Smooth muscle cell (in vitro differentiated cells): ENCODE results near the gene PDE4D. TPM values are rescaled to one million over a fixed set of nuclear protein-coding genes. Genes with fewer than 3 reads are reported as not detected.

Source experiments
- DNase-seq: peaks from one replicate; lab custom pipeline; 2025; ENCODE audit not compliant: unreplicated experiment; lab: John Stamatoyannopoulos, UW
- H2AFZ ChIP-seq: fragments of 200-600 bp; sonication (generic); 2 replicates; pipeline ENCODE4 v1.6.0; 2016; ENCODE audit warnings: antibody characterized with exemption, low read depth, mild to moderate bottlenecking
- H3F3A ChIP-seq: fragments of 200-600 bp; sonication (generic); 2 replicates; pipeline ENCODE4 v1.6.0; 2017; ENCODE audit warnings: antibody characterized with exemption, low read depth
- H3K27ac ChIP-seq: fragments of 200-600 bp; sonication (generic); 2 replicates; pipeline ENCODE4 v1.5.1; 2016; ENCODE audit warnings: low read depth, mild to moderate bottlenecking
- H3K27me3 ChIP-seq: fragments of 200-600 bp; sonication (generic); 2 replicates; pipeline ENCODE4 v1.6.1; 2016; ENCODE audit warnings: low read depth, mild to moderate bottlenecking
- H3K36me3 ChIP-seq: fragments of 200-600 bp; sonication (generic); 2 replicates; pipeline ENCODE4 v1.5.1; 2016; ENCODE audit warnings: low read depth
- H3K4me1 ChIP-seq: fragments of 200-600 bp; sonication (generic); 2 replicates; pipeline ENCODE4 v1.5.1; 2016; ENCODE audit warnings: low read depth
- H3K4me2 ChIP-seq: fragments of 200-600 bp; sonication (generic); 2 replicates; pipeline ENCODE4 v1.6.0; 2016; ENCODE audit warnings: mild to moderate bottlenecking
- H3K4me3 ChIP-seq: fragments of 200-600 bp; sonication (generic); 2 replicates; pipeline ENCODE4 v1.5.1; 2016; ENCODE audit warnings: mild to moderate bottlenecking
- H3K79me2 ChIP-seq: fragments of 200-600 bp; sonication (generic); 2 replicates; pipeline ENCODE4 v1.6.0; 2016; ENCODE audit warnings: low read depth, mild to moderate bottlenecking
- H3K9ac ChIP-seq: fragments of 200-600 bp; sonication (generic); 2 replicates; pipeline ENCODE4 v1.6.0; 2016; ENCODE audit warnings: low read depth
- H3K9me3 ChIP-seq: fragments of 200-600 bp; sonication (generic); replicated peaks from 2 replicates; pipeline ENCODE4 v1.5.1; 2016; ENCODE audit warnings: low read depth
- H4K20me1 ChIP-seq: fragments of 200-600 bp; sonication (generic); 2 replicates; pipeline ENCODE4 v1.6.0; 2016; ENCODE audit warnings: low read depth
- WGBS: methylation state at CpG from one replicate; pipeline ENCODE4 v1.1.7; 2016; ENCODE audit warnings: low lambda C conversion rate; 5-methylcytosine and 5-hydroxymethylcytosine counted together
- polyA plus RNA-seq: library from polyadenylated mRNA; unstranded; fragments of >200 nt; fragmentation: Nextera tagmentation; extraction: Ambion mirVana; gene quantifications from 2 replicates; pipeline ENCODE4 v1.2.1, GENCODE V29; 2016
- total RNA-seq: library from RNA; depleted of rRNA; stranded (reverse); fragments of >200 nt; gene quantifications from 2 replicates; pipeline ENCODE4 v1.2.3, GENCODE V29; 2014
- TF ChIP-seq, protein P1 (sequence below): fragments of 200-600 bp; sonication (generic); IDR thresholded peaks from 2 replicates; pipeline ENCODE4 v1.5.1; 2017; ENCODE audit warnings: borderline replicate concordance, mild to moderate bottlenecking, antibody characterized with exemption; ENCODE audit not compliant: insufficient read depth, poor library complexity, severe bottlenecking

Gene PDE4D
- total and polyA plus RNA-seq, 2 experiments from 2014 or later: 16.4 to 61.0 TPM

- 93% methylated on average over 3 of the region's 3 CpGs for WGBS
- Histone ChIP-seq H3K4me1 (peaks cover 5% of the 10 kb centered on the region), H3K9ac (no peak overlapping the region), H3K79me2 (peaks cover 3% of the 10 kb centered on the region), H3K27ac (no peak overlapping the region), H3K4me3 (no peak overlapping the region), H3K4me2 (no peak overlapping the region), H3K27me3 (no peaks in the 10 kb centered on the region), H3K36me3 (no peaks in the 10 kb centered on the region), H4K20me1 (no peaks in the 10 kb centered on the region), H2AFZ (no peak overlapping the region), H3F3A (peaks cover 4% of the 10 kb centered on the region), H3K9me3 (no peaks in the 10 kb centered on the region)
- DNase-seq: no peak
- TF ChIP-seq, protein P1, sequence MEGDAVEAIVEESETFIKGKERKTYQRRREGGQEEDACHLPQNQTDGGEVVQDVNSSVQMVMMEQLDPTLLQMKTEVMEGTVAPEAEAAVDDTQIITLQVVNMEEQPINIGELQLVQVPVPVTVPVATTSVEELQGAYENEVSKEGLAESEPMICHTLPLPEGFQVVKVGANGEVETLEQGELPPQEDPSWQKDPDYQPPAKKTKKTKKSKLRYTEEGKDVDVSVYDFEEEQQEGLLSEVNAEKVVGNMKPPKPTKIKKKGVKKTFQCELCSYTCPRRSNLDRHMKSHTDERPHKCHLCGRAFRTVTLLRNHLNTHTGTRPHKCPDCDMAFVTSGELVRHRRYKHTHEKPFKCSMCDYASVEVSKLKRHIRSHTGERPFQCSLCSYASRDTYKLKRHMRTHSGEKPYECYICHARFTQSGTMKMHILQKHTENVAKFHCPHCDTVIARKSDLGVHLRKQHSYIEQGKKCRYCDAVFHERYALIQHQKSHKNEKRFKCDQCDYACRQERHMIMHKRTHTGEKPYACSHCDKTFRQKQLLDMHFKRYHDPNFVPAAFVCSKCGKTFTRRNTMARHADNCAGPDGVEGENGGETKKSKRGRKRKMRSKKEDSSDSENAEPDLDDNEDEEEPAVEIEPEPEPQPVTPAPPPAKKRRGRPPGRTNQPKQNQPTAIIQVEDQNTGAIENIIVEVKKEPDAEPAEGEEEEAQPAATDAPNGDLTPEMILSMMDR: no peak
Measured at GRCh38 chr5:59729357-59729756, 164.2 kb downstream of the PDE4D start.

DNA sequence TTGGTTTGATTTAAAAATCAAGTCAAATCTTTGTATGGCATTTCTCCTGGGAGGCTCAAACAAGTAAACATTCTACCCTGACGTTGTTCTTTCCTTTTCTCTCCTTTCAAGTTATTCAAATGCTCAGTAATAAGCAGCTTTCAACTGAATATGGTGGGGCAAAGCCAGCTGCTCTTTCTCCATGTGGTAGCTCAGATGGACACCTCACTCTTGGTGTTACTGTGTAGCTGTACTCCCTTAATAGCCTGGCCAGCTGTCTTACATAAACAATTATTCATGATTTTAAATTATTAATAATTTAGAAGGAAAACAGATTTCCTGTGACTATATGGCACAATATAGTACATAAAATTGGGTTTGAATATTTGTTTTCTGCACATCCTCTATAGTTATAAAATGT lies 165.2 kb downstream of the PDE4D start:
- Histone ChIP-seq H3K4me2 (no peak overlapping the region), H3K9ac (no peak overlapping the region), H3K36me3 (no peaks in the 10 kb centered on the region), H4K20me1 (no peaks in the 10 kb centered on the region), H3K4me1 (peaks cover 5% of the 10 kb centered on the region), H3K27ac (no peak overlapping the region), H2AFZ (no peak overlapping the region), H3F3A (peaks cover 4% of the 10 kb centered on the region), H3K4me3 (no peak overlapping the region), H3K79me2 (peaks cover 3% of the 10 kb centered on the region), H3K9me3 (no peaks in the 10 kb centered on the region), H3K27me3 (no peaks in the 10 kb centered on the region)
- DNase-seq: no peak
- TF ChIP-seq, protein P1: no peak
- WGBS: 88% methylated on average over 1 of the region's 1 CpG

DNA sequence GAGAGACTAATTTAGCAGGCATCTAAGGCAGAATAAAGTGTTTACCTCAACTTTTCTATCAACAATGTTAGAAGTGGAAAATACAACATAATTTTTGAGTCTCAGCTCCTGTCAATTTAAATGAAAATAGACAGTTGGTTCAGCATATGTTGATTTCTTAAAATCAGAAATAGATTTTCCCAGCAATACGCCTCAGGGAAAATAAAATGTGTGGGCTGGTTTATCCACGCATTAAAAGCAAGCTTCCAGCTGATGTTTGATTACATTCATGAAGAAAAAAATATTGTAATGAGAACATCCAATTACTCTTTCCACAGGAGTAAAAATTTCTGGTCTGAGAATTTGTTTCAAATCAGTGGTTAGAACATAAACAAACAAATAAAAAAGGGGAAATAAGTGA lies 166.3 kb downstream of the PDE4D start:
- WGBS: 98% methylated on average over 2 of the region's 2 CpGs
- Histone ChIP-seq H3K27ac (no peak overlapping the region), H3K9me3 (no peaks in the 10 kb centered on the region), H2AFZ (no peak overlapping the region), H3K4me3 (no peak overlapping the region), H3F3A (peaks cover 4% of the 10 kb centered on the region), H3K4me2 (no peak overlapping the region), H3K27me3 (no peaks in the 10 kb centered on the region), H3K36me3 (no peaks in the 10 kb centered on the region), H3K79me2 (no peaks in the 10 kb centered on the region), H3K4me1 (peaks cover 5% of the 10 kb centered on the region), H3K9ac (no peak overlapping the region), H4K20me1 (no peaks in the 10 kb centered on the region)
- DNase-seq: no peak
- TF ChIP-seq, protein P1: no peak

DNA sequence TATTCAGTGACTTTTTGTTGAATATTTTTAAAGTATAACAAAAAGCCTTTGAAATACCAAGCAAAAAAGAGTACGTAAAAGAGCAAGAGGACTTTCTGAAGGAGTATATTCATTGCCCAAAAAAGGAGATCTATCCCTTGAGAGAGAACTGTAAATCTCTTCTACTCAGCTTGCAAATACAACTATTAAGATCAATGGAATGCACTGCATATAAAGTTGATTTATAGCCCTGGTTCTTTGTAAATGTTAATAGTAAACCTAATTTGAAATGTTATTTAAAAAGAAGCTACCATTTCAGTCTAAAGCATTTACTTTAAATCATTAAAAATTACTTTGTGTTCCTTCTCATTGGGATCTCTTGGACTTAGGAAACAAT lies 168.1 kb downstream of the PDE4D start:
- H3K9ac ChIP-seq: no peak overlapping the region
- no peaks in the 10 kb centered on the region for H3K79me2 ChIP-seq
- TF ChIP-seq, protein P1: no peak
- H3K4me1 ChIP-seq: peaks cover 5% of the 10 kb centered on the region
- no peak for DNase-seq
- WGBS: 17% methylated on average over 1 of the region's 1 CpG
- H3K4me3 ChIP-seq: no peak overlapping the region
- H4K20me1 ChIP-seq: no peaks in the 10 kb centered on the region
- peaks cover 4% of the 10 kb centered on the region for H3F3A ChIP-seq
- H2AFZ ChIP-seq: no peak overlapping the region
- H3K27ac ChIP-seq: peak overlapping the region; percentile 55
- peak overlapping the region; percentile 71 for H3K4me2 ChIP-seq
- H3K36me3 ChIP-seq: no peaks in the 10 kb centered on the region
- H3K9me3 ChIP-seq: no peaks in the 10 kb centered on the region
- H3K27me3 ChIP-seq: no peaks in the 10 kb centered on the region
